22Rv1 (cell line): ENCODE measurements around the gene OLFML2A.

ENCODE experiments used
- CTCF ChIP-seq: fragments of 450-650 bp; IDR thresholded peaks from 2 replicates; pipeline ENCODE4 v1.5.1; 2017; ENCODE audit warnings: mild to moderate bottlenecking
- ZFX ChIP-seq: fragments of 450-650 bp; IDR thresholded peaks from 2 replicates; pipeline ENCODE4 v1.6.1; 2017; ENCODE audit warnings: antibody characterized with exemption, borderline replicate concordance

GRCh38 chr9:124846969-124847368 is 70.0 kb downstream of the OLFML2A start:
- no peak for TF ChIP-seq CTCF
- TF ChIP-seq ZFX, result no peak
